Fibroblast of skin of abdomen (primary cell): ENCODE results near the gene TMEM191C.
"Not testable (repeated sequence)": the region's sequence is repeated elsewhere in the genome, so short reads cannot be mapped to it uniquely, and the experiment has no call there.

ENCODE experiments used
- DNase-seq: peaks from one replicate; pipeline ENCODE4 v3.0.0-alpha.2; 2013

The TMEM191C gene

DNA sequence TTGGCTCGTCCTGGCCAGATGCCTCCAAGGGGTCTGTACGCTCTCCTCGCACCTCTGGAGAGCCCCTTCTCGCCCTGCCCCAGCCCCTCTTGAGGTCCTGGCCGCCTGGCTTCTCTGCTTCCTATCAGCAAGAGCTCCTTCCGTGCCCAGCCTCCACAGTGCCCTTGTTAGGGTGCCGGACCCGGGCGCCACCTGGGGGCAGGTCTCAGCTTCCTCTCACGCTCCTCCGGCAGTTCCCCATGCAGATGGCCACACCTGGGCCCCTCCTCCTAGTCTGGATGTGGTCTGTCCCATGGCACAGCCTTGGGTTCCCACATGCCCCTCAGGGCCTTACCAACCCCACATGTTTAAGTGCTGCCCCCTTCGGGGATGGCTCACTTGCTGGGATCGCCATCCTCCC is 6.5 kb downstream of the TMEM191C start:
- DNase-seq = not testable (repeated sequence)

- not testable (repeated sequence) for DNase-seq
These were observed 16.9 kb downstream of the TMEM191C start for GRCh38 chr22:21484039-21484438.

- DNase-seq = not testable (repeated sequence)
These were observed 20.5 kb downstream of the TMEM191C start for GRCh38 chr22:21487723-21488122.

DNA sequence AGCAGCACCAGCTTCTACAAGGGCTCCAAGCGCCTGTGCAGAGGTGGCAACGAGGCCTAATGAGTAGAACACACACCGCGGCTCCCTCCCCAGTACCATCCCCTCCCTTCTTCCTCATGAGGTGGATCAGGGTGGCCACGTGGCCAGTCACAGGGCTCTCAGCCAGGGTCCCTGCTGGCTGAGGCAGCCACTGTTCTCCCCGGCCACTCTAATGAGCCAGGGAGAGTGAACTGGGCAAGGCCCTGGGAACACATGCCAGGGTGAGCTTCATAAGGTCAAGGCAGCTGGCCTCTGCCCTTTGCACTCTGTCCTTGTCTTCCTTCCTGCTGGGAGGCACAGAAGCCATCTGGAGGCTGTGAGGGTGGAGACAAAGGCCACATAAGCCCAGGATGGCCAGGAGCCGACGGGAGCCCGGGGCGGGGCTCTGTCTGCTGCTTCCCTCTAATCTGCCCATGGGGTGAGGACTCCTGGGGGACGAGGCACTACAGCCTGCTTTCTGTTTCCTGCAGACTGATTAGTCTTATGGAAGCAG is 22.0 kb downstream of the TMEM191C start:
- not testable (repeated sequence) for DNase-seq

GRCh38 chr22:21490556-21490955 is 23.4 kb downstream of the TMEM191C start:
- DNase-seq = not testable (repeated sequence)

- DNase-seq = not testable (repeated sequence)
These were observed 25.1 kb downstream of the TMEM191C start for GRCh38 chr22:21492271-21492670.

DNA sequence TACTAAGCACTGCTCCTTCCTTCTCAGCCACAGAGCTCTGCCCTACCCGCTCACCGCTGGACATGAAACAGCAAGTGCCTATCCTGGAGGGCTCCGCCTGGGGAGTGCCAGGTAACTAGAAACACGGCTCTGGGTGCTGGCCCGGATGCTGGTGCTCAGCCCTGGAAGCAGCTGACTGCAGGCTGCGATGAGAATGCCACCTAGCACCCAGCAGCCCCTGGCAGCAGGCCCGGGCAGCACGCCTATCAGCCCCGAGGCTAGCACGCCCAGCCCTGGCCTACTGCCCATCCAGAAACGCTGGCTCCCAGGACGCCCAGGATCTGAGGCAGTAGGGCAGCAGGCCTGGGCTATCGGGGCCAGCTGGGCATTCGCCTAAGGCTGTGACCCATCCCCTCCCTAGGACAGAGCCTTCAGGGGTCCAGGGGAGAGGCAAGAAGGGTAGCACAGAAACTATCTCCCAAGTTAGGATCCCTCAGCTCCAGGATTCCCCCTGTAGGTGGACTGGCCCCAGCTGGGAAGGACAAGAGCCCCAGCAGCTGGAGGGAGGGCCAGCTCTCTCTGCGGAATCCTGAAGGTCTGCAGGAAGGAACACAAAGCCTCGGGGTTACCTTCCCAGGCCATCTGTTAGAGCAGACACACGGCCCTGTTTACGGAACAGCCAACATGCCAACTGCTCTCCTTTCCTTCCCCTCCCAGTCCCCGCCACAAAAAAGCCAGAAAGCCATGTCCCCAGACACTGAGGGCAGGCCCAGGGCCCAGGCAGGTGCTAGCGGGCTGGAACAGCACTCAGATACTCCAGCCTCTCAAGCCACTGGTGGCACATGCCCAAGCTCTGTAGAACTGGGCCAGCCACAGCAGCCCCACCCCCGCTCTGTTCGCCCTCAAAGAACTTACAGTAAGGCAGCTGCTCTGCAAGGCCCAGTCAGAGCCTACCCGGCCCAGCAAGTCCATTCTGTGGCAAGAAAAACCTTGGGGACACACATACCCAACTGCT is 26.9 kb downstream of the TMEM191C start:
- not testable (repeated sequence) for DNase-seq

- not testable (repeated sequence) for DNase-seq
These were observed 30.8 kb downstream of the TMEM191C start for GRCh38 chr22:21497984-21498383.

DNA sequence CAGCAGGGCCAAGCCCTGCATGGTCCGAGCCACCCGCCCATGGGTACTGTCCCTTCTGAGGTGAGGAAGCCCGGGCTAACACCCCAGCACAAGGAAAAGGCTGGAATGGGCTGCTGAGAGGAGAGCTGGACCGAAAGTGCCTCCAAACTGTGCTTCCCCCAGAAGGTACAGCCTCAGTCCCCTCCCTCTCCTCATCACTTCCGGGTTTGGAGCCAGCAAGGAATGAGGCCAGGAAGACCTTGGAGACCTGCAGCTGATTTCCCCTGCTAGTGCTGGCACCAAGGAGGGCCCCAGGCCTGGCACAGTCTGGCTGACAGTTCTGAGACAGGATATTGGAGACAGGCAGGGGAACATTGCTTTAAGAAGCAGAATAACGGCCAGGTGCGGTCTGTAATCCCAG is 31.3 kb downstream of the TMEM191C start:
- DNase-seq = not testable (repeated sequence)

- not testable (repeated sequence) for DNase-seq
These were observed 32.7 kb downstream of the TMEM191C start for GRCh38 chr22:21499623-21500506.

DNA sequence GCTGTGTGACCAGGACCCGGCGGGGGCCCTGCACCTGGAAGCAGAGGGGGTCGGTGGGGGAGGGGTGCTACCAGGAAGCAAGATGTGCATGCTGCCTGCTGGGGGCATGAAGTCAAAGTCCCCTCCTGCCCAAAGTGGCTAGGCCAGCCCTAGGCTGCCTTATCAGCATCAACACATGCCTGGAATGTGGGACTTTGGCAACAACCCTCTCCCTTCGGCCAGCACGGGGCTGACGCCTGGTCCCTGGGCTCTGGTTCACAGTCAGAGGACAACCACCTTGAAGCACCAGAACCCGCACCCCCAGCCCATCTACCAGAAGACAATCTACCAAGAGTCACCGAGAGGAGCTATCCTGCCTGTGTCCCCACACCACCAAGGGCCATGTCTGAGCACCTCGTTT is 43.2 kb downstream of the TMEM191C start:
- DNase-seq = not testable (repeated sequence)

- DNase-seq = not testable (repeated sequence)
These were observed 44.8 kb downstream of the TMEM191C start for GRCh38 chr22:21512022-21512421.

- DNase-seq = not testable (repeated sequence)
These were observed 46.9 kb downstream of the TMEM191C start for GRCh38 chr22:21514117-21514516.

DNA sequence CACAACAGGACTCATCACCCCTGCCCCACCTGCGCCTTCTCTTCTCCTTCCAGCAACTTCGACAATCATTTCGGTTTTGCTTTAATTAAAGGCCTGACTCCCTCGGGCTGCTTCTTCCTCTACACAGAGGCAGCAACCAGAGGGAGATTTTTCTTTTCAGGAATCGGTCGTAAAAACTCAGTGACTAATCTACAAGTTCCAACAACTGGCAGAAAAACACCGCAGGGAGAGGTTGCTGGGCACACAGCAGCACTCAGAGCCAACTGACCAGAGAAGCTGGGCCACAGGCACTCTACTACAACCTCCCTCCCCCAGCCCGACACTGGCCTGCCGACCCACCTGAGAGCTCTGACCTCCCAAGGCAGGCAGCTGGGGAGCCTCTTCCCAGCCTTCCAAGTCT is 48.0 kb downstream of the TMEM191C start:
- not testable (repeated sequence) for DNase-seq

- DNase-seq = not testable (repeated sequence)
These were observed 49.3 kb downstream of the TMEM191C start for GRCh38 chr22:21516522-21516921.

DNA sequence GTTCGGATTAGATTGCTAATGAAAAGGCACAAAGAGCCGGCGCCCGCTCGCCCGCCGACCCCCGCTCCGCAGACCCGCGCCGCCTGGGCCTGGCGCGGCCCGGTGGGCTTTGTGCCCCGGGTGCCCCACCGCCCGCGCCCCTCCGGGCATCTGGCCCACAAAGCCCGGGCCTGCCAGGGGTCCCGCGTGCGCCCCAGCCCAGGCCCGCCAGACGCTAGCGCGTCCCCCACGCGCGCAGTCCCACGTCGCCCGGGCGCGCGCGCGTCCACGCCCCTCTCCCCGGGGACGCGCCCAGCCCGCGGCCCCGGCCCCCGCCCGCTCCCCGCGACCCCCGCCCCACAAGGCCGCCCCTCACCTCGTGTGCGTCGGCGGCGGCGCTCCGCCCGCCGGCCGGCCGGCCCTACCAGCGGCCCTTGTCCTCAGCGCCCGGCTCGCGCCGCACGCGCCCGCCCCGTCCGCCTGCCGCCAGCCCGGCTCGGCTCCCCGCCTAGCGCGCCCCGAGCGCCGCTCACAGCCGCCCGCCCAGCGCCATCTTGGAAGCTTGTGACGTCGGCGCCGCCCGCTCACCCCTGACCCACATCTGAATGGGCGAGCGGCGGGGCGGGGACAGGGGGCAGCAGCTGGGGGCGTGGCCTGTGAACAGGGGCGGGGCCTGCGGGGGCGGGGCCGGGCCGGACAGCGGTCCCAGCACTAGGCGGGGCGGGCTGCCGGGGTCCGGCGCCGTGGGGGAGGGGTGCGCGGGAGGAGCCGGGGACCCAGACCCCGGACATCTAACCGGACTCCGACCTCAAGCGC is 50.0 kb downstream of the TMEM191C start:
- not testable (repeated sequence) for DNase-seq
